HepG2 (cell line): ENCODE data around the gene TMED6. TPM values are rescaled to one million over a fixed set of nuclear protein-coding genes. Genes with fewer than 3 reads are reported as not detected.

ENCODE experiments used
- AHR ChIP-seq: IDR thresholded peaks from 2 replicates; pipeline ENCODE4 v1.6.1; 2018; ENCODE audit warnings: missing genetic modification reagents, missing compliant biosample characterization
- ARNT ChIP-seq: fragments of 450-650 bp; IDR thresholded peaks from 2 replicates; pipeline ENCODE4 v1.6.1; 2017
- ELF4 ChIP-seq: sonication (generic); formaldehyde crosslinking; IDR thresholded peaks from 2 replicates; pipeline ENCODE4 v1.5.0; 2020; ENCODE audit warnings: missing genetic modification reagents, mild to moderate bottlenecking, moderate library complexity, borderline replicate concordance
- ETV6 ChIP-seq: sonication (generic); formaldehyde crosslinking; conservative IDR thresholded peaks from 2 replicates; pipeline ENCODE4 v1.4.0; 2020; ENCODE audit warnings: missing genetic modification reagents
- GLI4 ChIP-seq: sonication (generic); formaldehyde crosslinking; IDR thresholded peaks from 2 replicates; pipeline ENCODE4 v1.5.1; 2020; ENCODE audit warnings: missing genetic modification reagents, mild to moderate bottlenecking, moderate library complexity, borderline replicate concordance
- IKZF1 ChIP-seq: fragments of 450-650 bp; IDR thresholded peaks from 2 replicates; pipeline ENCODE4 v1.7.1; 2016
- JARID2 ChIP-seq: sonication (generic); formaldehyde crosslinking; IDR thresholded peaks from 2 replicates; pipeline ENCODE4 v1.8.1; 2023; ENCODE audit warnings: missing genetic modification reagents, inconsistent platforms; ENCODE audit not compliant: insufficient replicate concordance
- MBNL3 ChIP-seq: fragments of 250-450 bp; sonication (Bioruptor Pico); conservative IDR thresholded peaks from 2 replicates; pipeline ENCODE4 v1.8.0; 2022; ENCODE audit warnings: mild to moderate bottlenecking, inconsistent platforms
- MTF2 ChIP-seq: sonication (generic); formaldehyde crosslinking; IDR thresholded peaks from 2 replicates; pipeline ENCODE4 v1.5.0; 2020; ENCODE audit warnings: missing genetic modification reagents, borderline replicate concordance
- RBFOX2 ChIP-seq: fragments of 200-400 bp; formaldehyde crosslinking; IDR thresholded peaks from 2 replicates; pipeline ENCODE4 v1.6.1; 2017; ENCODE audit warnings: low read depth, mild to moderate bottlenecking, low read length
- SSRP1 ChIP-seq: IDR thresholded peaks from 2 replicates; pipeline ENCODE4 v1.6.1; 2016; ENCODE audit warnings: control low read depth
- TEAD2 ChIP-seq: sonication (generic); formaldehyde crosslinking; IDR thresholded peaks from 2 replicates; pipeline ENCODE4 v1.9.0; 2021; ENCODE audit warnings: missing genetic modification reagents
- THYN1 ChIP-seq: sonication (generic); formaldehyde crosslinking; IDR thresholded peaks from 2 replicates; pipeline ENCODE4 v1.8.1; 2023; ENCODE audit warnings: low read depth, mild to moderate bottlenecking, moderate library complexity, missing genetic modification reagents, borderline replicate concordance
- TP53 ChIP-seq: sonication (generic); formaldehyde crosslinking; conservative IDR thresholded peaks from 2 replicates; pipeline ENCODE4 v1.4.0; 2020; ENCODE audit warnings: missing genetic modification reagents
- ZNF10 ChIP-seq: sonication (generic); formaldehyde crosslinking; IDR thresholded peaks from 2 replicates; pipeline ENCODE4 v1.4.0; 2020; ENCODE audit warnings: mild to moderate bottlenecking, low read depth, missing genetic modification reagents, borderline replicate concordance
- ZNF296 ChIP-seq: sonication (generic); formaldehyde crosslinking; conservative IDR thresholded peaks from 2 replicates; pipeline ENCODE4 v1.5.0; 2020; ENCODE audit warnings: mild to moderate bottlenecking, missing genetic modification reagents
- ZNF44 ChIP-seq: sonication (generic); formaldehyde crosslinking; IDR thresholded peaks from 2 replicates; pipeline ENCODE4 v1.5.1; 2020; ENCODE audit warnings: mild to moderate bottlenecking, missing genetic modification reagents
- ZNF550 ChIP-seq: sonication (generic); formaldehyde crosslinking; IDR thresholded peaks from 2 replicates; pipeline ENCODE4 v1.4.0; 2020; ENCODE audit warnings: mild to moderate bottlenecking, missing genetic modification reagents, borderline replicate concordance
- ZNF615 ChIP-seq: sonication (generic); formaldehyde crosslinking; IDR thresholded peaks from 2 replicates; pipeline ENCODE4 v1.5.0; 2020; ENCODE audit warnings: mild to moderate bottlenecking, missing genetic modification reagents, borderline replicate concordance
- ZNF768 ChIP-seq: sonication (generic); formaldehyde crosslinking; IDR thresholded peaks from 2 replicates; pipeline ENCODE4 v1.4.0; 2020; ENCODE audit warnings: missing genetic modification reagents
- ZNF788 ChIP-seq: sonication (generic); formaldehyde crosslinking; IDR thresholded peaks from 2 replicates; pipeline ENCODE4 v1.5.0; 2020; ENCODE audit warnings: mild to moderate bottlenecking, missing genetic modification reagents, borderline replicate concordance
- polyA plus RNA-seq, 8 experiments: library from polyadenylated mRNA; depleted of rRNA in 3 of 8; stranded (reverse) in 7 of 8; unstranded in 1 of 8; fragments of >200 nt; fragmentation: Illumina TruSeq in 4 of 8; extraction: Trizol in 4 of 8; gene quantifications; 2 replicates each; pipeline versions ENCODE4 v1.2.1 to v1.2.3, GENCODE V29; 2011 to 2016; ENCODE audit warnings: low read depth in 4 of 8, missing spikeins in 1 of 8, mixed read lengths in 1 of 8; ENCODE audit not compliant: insufficient read depth in 1 of 8
- total RNA-seq, 5 experiments: library from RNA; depleted of rRNA; stranded (reverse); fragments of >200 nt; fragmentation: Illumina TruSeq; extraction: Trizol; gene quantifications; 2 replicates each; pipeline ENCODE4 v1.2.3, GENCODE V29; 2016; ENCODE audit warnings: low read depth in 1 of 5
- TF ChIP-seq, protein P1 (sequence below): sonication (generic); formaldehyde crosslinking; IDR thresholded peaks from 2 replicates; pipeline ENCODE4 v1.8.1; 2023; ENCODE audit warnings: mild to moderate bottlenecking, inconsistent platforms, moderate library complexity, missing genetic modification reagents, borderline replicate concordance
- TF ChIP-seq, protein P2 (sequence below): sonication (generic); formaldehyde crosslinking; IDR thresholded peaks from 2 replicates; pipeline ENCODE4 v1.4.0; 2020; ENCODE audit warnings: missing genetic modification reagents
- TF ChIP-seq, protein P3 (sequence below): sonication (generic); formaldehyde crosslinking; IDR thresholded peaks from 2 replicates; pipeline ENCODE4 v1.4.0; 2020; ENCODE audit warnings: missing genetic modification reagents, borderline replicate concordance
- TF ChIP-seq, protein P4 (sequence below): sonication (generic); formaldehyde crosslinking; IDR thresholded peaks from 2 replicates; pipeline ENCODE4 v1.8.1; 2023; ENCODE audit warnings: mild to moderate bottlenecking, missing genetic modification reagents

The TMED6 gene
- total and polyA plus RNA-seq, 2 of the 13 experiments (the other 11 are each of a cell fraction or from before 2014, with no cell fraction given): 9.8 to 14.4 TPM

DNA sequence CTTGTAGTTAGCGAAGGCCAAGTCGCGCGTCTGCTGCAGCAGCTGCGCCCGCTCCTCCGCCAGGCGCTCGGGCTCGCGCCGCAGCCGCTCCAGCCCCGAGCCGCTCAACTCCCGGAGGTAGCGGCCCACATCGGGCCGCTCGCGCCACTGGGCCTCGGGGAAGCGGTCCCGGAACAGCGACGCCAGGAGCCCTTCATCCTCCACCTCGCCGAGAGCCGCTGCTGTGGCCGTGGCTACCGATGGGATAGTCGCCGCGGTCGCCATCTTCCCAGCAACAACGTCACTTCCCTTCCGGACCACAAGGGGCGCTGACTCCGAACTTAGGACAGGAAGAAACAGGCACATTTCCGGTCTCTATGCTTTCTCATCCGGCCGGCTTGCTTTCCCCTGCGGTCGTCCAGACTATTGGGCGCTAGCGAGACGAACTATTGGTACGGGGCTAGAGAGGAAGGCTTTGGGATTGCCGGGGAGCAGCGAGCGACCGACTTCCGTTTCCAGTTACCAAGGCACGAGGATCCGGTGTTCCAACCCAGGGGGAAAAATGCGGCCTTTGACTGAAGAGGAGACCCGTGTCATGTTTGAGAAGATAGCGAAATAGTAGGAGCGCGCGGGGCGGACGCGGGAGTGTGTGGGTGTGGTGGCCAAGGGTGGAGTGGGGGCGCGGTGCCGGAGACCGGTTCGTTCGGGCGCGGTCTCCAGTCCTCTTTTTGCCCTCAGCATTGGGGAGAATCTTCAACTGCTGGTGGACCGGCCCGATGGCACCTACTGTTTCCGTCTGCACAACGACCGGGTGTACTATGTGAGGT lies 12.1 kb downstream of the TMED6 start, which contains the start of the genes COG8 and NIP7 (continued):
- no peak; the same call in 1 of the 2 replicates for TF ChIP-seq AHR
- TF ChIP-seq TEAD2: 0 out of 2 replicates have a peak, but pooled peaks have one; percentile 16
- TF ChIP-seq JARID2 (CRISPR knock-in tag): no peak
- TF ChIP-seq, protein P1, sequence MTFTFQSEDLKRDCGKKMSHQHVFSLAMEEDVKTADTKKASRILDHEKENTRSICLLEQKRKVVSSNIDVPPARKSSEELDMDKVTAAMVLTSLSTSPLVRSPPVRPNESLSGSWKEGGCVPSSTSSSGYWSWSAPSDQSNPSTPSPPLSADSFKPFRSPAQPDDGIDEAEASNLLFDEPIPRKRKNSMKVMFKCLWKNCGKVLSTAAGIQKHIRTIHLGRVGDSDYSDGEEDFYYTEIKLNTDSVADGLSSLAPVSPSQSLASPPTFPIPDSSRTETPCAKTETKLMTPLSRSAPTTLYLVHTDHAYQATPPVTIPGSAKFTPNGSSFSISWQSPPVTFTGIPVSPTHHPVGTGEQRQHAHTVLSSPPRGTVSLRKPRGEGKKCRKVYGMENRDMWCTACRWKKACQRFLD (CRISPR knock-in tag): peak; percentile 15; the same call in 1 of the 2 replicates
- peak; percentile 62; the same call in 1 of the 2 replicates for TF ChIP-seq SSRP1 (CRISPR knock-in tag)
- TF ChIP-seq GLI4 (CRISPR knock-in tag): peak; percentile 92
- no peak for TF ChIP-seq ZNF10 (CRISPR knock-in tag)
- TF ChIP-seq RBFOX2: peak; percentile 99
- TF ChIP-seq, protein P2, sequence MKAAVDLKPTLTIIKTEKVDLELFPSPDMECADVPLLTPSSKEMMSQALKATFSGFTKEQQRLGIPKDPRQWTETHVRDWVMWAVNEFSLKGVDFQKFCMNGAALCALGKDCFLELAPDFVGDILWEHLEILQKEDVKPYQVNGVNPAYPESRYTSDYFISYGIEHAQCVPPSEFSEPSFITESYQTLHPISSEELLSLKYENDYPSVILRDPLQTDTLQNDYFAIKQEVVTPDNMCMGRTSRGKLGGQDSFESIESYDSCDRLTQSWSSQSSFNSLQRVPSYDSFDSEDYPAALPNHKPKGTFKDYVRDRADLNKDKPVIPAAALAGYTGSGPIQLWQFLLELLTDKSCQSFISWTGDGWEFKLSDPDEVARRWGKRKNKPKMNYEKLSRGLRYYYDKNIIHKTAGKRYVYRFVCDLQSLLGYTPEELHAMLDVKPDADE: peak; percentile 91; the same call in 1 of the 2 replicates
- 0 out of 2 replicates have a peak, but pooled peaks have one; percentile 83 for TF ChIP-seq THYN1 (CRISPR knock-in tag)
- peak; percentile 58 for TF ChIP-seq ZNF768
- TF ChIP-seq TP53 (CRISPR knock-in tag): no peak; the same call in none of the 2 replicates
- TF ChIP-seq ETV6 (CRISPR knock-in tag): peak; percentile 92
- TF ChIP-seq IKZF1: no peak
- TF ChIP-seq ZNF296: no peak
- TF ChIP-seq, protein P3, sequence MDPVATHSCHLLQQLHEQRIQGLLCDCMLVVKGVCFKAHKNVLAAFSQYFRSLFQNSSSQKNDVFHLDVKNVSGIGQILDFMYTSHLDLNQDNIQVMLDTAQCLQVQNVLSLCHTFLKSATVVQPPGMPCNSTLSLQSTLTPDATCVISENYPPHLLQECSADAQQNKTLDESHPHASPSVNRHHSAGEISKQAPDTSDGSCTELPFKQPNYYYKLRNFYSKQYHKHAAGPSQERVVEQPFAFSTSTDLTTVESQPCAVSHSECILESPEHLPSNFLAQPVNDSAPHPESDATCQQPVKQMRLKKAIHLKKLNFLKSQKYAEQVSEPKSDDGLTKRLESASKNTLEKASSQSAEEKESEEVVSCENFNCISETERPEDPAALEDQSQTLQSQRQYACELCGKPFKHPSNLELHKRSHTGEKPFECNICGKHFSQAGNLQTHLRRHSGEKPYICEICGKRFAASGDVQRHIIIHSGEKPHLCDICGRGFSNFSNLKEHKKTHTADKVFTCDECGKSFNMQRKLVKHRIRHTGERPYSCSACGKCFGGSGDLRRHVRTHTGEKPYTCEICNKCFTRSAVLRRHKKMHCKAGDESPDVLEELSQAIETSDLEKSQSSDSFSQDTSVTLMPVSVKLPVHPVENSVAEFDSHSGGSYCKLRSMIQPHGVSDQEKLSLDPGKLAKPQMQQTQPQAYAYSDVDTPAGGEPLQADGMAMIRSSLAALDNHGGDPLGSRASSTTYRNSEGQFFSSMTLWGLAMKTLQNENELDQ: no peak
- TF ChIP-seq ARNT: no peak
- TF ChIP-seq ZNF615: peak; percentile 68; the same call in 1 of the 2 replicates
- TF ChIP-seq ZNF44 (CRISPR knock-in tag): no peak; the same call in 1 of the 2 replicates
- TF ChIP-seq ELF4 (CRISPR knock-in tag): no peak
- peak; percentile 27 for TF ChIP-seq ZNF550 (CRISPR knock-in tag)
- no peak; the same call in 1 of the 2 replicates for TF ChIP-seq MTF2
- no peak for TF ChIP-seq MBNL3 (CRISPR knock-in tag)
- TF ChIP-seq, protein P4, sequence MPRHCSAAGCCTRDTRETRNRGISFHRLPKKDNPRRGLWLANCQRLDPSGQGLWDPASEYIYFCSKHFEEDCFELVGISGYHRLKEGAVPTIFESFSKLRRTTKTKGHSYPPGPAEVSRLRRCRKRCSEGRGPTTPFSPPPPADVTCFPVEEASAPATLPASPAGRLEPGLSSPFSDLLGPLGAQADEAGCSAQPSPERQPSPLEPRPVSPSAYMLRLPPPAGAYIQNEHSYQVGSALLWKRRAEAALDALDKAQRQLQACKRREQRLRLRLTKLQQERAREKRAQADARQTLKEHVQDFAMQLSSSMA (CRISPR knock-in tag): peak; percentile 90; the same call in 1 of the 2 replicates
- peak; percentile 82; the same call in 1 of the 2 replicates for TF ChIP-seq ZNF788 (CRISPR knock-in tag)
